K562 (cell line): ENCODE data around the gene CCDC73. TPM values are rescaled to one million over a fixed set of nuclear protein-coding genes. Genes with fewer than 3 reads are reported as not detected.
A peak's percentile ranks its signal among the peaks of the same experiment; 100 is the strongest.

ENCODE experiments used
- EHMT2 ChIP-seq: fragments of 450-650 bp; IDR thresholded peaks from 2 replicates; pipeline ENCODE4 v1.6.1; 2018; ENCODE audit warnings: antibody characterized with exemption
- GTF2E2 ChIP-seq: fragments of 200-800 bp; sonication (Bioruptor generic); IDR thresholded peaks from 2 replicates; pipeline ENCODE4 v1.6.1; 2016; ENCODE audit warnings: missing genetic modification characterization, missing compliant biosample characterization
- HEY1 ChIP-seq: fragments of 250-450 bp; sonication (Bioruptor Pico); IDR thresholded peaks from 2 replicates; pipeline ENCODE4 v1.5.0; 2020; ENCODE audit warnings: mild to moderate bottlenecking, moderate library complexity, borderline replicate concordance
- HLTF ChIP-seq: fragments of 450-650 bp; IDR thresholded peaks from 2 replicates; pipeline ENCODE4 v1.6.1; 2016
- KAT2B ChIP-seq: IDR thresholded peaks from one replicate; pipeline ENCODE4 v1.6.1; 2012; ENCODE audit warnings: low read depth, mild to moderate bottlenecking, control low read depth, inconsistent platforms, low read length, moderate library complexity
- KDM5B ChIP-seq: fragments of 200-600 bp; sonication (generic); IDR thresholded peaks from 2 replicates; pipeline ENCODE4 v1.6.1; 2012; ENCODE audit warnings: low read depth, mild to moderate bottlenecking, moderate library complexity, low read length, control low read depth, inconsistent platforms; ENCODE audit not compliant: insufficient replicate concordance
- TCF15 ChIP-seq: fragments of 250-450 bp; sonication (Bioruptor Pico); IDR thresholded peaks from 2 replicates; pipeline ENCODE4 v1.8.0; 2022; ENCODE audit warnings: moderate library complexity, mild to moderate bottlenecking, inconsistent platforms
- THRB ChIP-seq: fragments of 450-650 bp; formaldehyde crosslinking; conservative IDR thresholded peaks from 2 replicates; pipeline ENCODE4 v1.4.0; 2022; ENCODE audit warnings: mild to moderate bottlenecking, missing genetic modification characterization
- U2AF2 ChIP-seq: fragments of 200-400 bp; formaldehyde crosslinking; optimal IDR thresholded peaks from 2 replicates; pipeline ENCODE3; 2017; ENCODE audit warnings: low read depth, mild to moderate bottlenecking, low read length
- ZNF766 ChIP-seq: fragments of 200-800 bp; sonication (Bioruptor generic); conservative IDR thresholded peaks from 2 replicates; pipeline ENCODE4 v1.6.1; 2016; ENCODE audit warnings: missing genetic modification characterization, missing compliant biosample characterization
- polyA plus RNA-seq, 8 experiments: library from polyadenylated mRNA; depleted of rRNA in 4 of 8; stranded (reverse) in 5 of 8; unstranded in 3 of 8; fragments of >200 nt; fragmentation: Nextera tagmentation in 2 of 8; fragmentation: Illumina TruSeq in 1 of 8; extraction: Ambion mirVana in 2 of 8; extraction: Trizol in 1 of 8; gene quantifications; 2 replicates each; pipeline versions ENCODE4 v1.2.1 to v1.2.3, GENCODE V29; 2011 to 2014; ENCODE audit warnings: inconsistent platforms in 1 of 8, missing spikeins in 1 of 8
- total RNA-seq, 7 experiments: library from RNA; depleted of rRNA in 6 of 7; stranded (reverse); fragments of >200 nt in 6 of 7; fragmentation: Illumina TruSeq in 2 of 7; extraction: Trizol in 2 of 7; gene quantifications; 2 replicates each; pipeline versions ENCODE4 v1.2.1 to v1.2.3, GENCODE V29; 2011 to 2021; ENCODE audit warnings: low replicate concordance in 1 of 7
- TF ChIP-seq, protein P1 (sequence below): fragments of 450-650 bp; IDR thresholded peaks from 2 replicates; pipeline ENCODE4 v1.6.1; 2018; ENCODE audit warnings: mild to moderate bottlenecking, low read depth; ENCODE audit not compliant: partially characterized antibody
- TF ChIP-seq, protein P2 (sequence below): fragments of 250-450 bp; sonication (Bioruptor Pico); IDR thresholded peaks from 2 replicates; pipeline ENCODE4 v1.4.0; 2020; ENCODE audit warnings: mild to moderate bottlenecking
- TF ChIP-seq, protein P3 (sequence below): IDR thresholded peaks from 3 replicates; pipeline ENCODE4 v1.6.1; 2011; ENCODE audit warnings: borderline replicate concordance, mild to moderate bottlenecking; ENCODE audit not compliant: insufficient read length, insufficient read depth

CCDC73 gene
- total and polyA plus RNA-seq, 9 of the 15 experiments (the other 6 are each of a cell fraction or from before 2014, with no cell fraction given) = 0.20 to 0.21 TPM; not detected in 7

- TF ChIP-seq, protein P1, sequence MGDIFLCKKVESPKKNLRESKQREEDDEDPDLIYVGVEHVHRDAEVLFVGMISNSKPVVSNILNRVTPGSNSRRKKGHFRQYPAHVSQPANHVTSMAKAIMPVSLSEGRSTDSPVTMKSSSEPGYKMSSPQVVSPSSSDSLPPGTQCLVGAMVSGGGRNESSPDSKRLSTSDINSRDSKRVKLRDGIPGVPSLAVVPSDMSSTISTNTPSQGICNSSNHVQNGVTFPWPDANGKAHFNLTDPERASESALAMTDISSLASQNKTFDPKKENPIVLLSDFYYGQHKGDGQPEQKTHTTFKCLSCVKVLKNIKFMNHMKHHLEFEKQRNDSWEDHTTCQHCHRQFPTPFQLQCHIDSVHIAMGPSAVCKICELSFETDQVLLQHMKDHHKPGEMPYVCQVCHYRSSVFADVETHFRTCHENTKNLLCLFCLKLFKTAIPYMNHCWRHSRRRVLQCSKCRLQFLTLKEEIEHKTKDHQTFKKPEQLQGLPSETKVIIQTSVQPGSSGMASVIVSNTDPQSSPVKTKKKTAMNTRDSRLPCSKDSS = no peak
- 0 out of 2 replicates have a peak, but pooled peaks have one; percentile 44 for TF ChIP-seq ZNF766 (CRISPR knock-in tag)
- no peak; the same call in 1 of the 2 replicates for TF ChIP-seq GTF2E2 (tag)
- no peak for TF ChIP-seq KAT2B
- no peak for TF ChIP-seq HLTF
- TF ChIP-seq, protein P2, sequence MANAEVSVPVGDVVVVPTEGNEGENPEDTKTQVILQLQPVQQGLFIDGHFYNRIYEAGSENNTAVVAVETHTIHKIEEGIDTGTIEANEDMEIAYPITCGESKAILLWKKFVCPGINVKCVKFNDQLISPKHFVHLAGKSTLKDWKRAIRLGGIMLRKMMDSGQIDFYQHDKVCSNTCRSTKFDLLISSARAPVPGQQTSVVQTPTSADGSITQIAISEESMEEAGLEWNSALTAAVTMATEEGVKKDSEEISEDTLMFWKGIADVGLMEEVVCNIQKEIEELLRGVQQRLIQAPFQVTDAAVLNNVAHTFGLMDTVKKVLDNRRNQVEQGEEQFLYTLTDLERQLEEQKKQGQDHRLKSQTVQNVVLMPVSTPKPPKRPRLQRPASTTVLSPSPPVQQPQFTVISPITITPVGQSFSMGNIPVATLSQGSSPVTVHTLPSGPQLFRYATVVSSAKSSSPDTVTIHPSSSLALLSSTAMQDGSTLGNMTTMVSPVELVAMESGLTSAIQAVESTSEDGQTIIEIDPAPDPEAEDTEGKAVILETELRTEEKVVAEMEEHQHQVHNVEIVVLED (CRISPR knock-in tag) = peak; percentile 82
- TF ChIP-seq EHMT2 = peak; percentile 57
- no peak for TF ChIP-seq HEY1 (CRISPR knock-in tag)
- peak; percentile 87 for TF ChIP-seq KDM5B
- TF ChIP-seq, protein P3, sequence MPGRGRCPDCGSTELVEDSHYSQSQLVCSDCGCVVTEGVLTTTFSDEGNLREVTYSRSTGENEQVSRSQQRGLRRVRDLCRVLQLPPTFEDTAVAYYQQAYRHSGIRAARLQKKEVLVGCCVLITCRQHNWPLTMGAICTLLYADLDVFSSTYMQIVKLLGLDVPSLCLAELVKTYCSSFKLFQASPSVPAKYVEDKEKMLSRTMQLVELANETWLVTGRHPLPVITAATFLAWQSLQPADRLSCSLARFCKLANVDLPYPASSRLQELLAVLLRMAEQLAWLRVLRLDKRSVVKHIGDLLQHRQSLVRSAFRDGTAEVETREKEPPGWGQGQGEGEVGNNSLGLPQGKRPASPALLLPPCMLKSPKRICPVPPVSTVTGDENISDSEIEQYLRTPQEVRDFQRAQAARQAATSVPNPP = no peak
- no peak for TF ChIP-seq TCF15 (CRISPR knock-in tag)
- no peak for TF ChIP-seq U2AF2
- no peak for TF ChIP-seq THRB (CRISPR knock-in tag)
These were observed 210.8 kb downstream of the CCDC73 start, which contains the start of gene EIF3M (continued) for GRCh38 chr11:32583459-32584271.
